ENCODE results near the gene CAPZA1.

GRCh38 chr1:112702420-112703261, 83.0 kb downstream of the CAPZA1 start:
- TF ChIP-seq CTCF (IDR thresholded peaks at IDR 0.05): no peak
- TF ChIP-seq POLR2A (IDR thresholded peaks at IDR 0.05): no peak
